HG03159 (cell line): ENCODE data around the gene GOLGA8R.
"Not testable (repeated sequence)": the region's sequence is repeated elsewhere in the genome, so short reads cannot be mapped to it uniquely, and the experiment has no call there.

Experiments used
- ATAC-seq: cut with Tn5 transposase; IDR thresholded peaks from one replicate; pipeline ENCODE4 v1.9.1; 2021; ENCODE audit warnings: mild to moderate bottlenecking, moderate library complexity; ENCODE audit not compliant: unreplicated experiment

Gene GOLGA8R

DNA sequence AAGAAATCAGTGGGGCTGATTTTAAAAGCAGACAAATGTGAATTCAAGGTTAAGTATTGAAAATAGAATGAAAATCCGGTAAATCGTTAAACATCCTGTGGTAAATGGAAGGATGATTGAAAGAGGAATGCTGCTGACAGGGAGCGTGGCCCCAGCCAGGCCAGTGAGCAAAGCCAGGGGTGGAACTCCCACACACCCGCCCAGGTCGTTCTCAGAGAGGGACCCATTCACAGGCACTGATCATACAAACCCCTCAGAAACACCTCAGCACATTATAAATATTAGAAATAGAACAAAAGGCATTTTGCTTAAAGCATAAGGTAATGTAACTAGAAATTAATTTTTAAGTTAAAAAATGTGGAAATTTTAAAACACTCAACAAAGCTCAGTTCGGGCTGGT lies 59.0 kb downstream of the GOLGA8R start:
- not testable (repeated sequence) for ATAC-seq
